GM12892 (cell line): ENCODE results near the gene BEST4.
"Not testable (repeated sequence)": the region's sequence is repeated elsewhere in the genome, so short reads cannot be mapped to it uniquely, and the experiment has no call there.

Experiments used
- DNase-seq: peaks from one replicate; pipeline ENCODE4 v3.0.0; 2011; ENCODE audit not compliant: insufficient read length
- FAIRE-seq: peaks from 2 replicates; lab custom pipeline; 2011; peaks lifted over from hg19 to GRCh38; lab: Jason Lieb, UNC
- POLR2A ChIP-seq: IDR thresholded peaks from 2 replicates; pipeline ENCODE4 v1.6.1; 2011; ENCODE audit warnings: low read depth, low read length, control low read depth
- POLR2AphosphoS5 ChIP-seq: IDR thresholded peaks from 2 replicates; pipeline ENCODE4 v1.6.1; 2011; ENCODE audit warnings: low read depth, low read length, control low read depth
- TAF1 ChIP-seq: IDR thresholded peaks from 2 replicates; pipeline ENCODE4 v1.6.1; 2011; ENCODE audit warnings: low read depth, mild to moderate bottlenecking, control low read depth, low read length, borderline replicate concordance

Gene BEST4

DNA sequence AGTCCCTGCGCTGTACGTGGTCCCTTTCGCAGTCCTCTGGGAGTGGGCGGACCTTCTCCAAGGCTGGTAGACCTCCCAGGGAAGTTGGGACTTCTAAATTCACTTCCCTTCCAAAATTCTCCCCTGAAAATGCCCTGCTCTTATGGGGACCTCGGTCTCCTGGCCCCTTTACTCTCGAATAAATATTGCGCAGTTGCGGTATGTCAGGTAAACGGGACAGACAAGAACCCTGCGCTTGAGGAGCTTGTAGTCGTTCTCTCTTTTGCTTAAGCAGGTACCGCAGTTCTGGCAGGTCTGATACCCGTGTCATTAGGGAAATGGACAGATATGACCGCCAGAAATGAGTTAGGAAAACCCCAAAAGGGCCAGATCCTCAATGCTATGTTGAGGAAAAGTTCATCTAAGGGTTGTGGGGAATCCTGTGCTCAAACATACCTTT is 47.8 kb downstream of the BEST4 start:
- DNase-seq (no peak), FAIRE-seq (no peak)
- no peak for TF ChIP-seq POLR2AphosphoS5

GRCh38 chr1:44739307-44740178 is 48.4 kb downstream of the BEST4 start, which contains the start of gene KIF2C:
Gene KIF2C (plus strand): TSS chr1:44739837. CDS start chr1:44739933, 96 bp downstream.
- DNase-seq = peak; percentile 97
- TF ChIP-seq POLR2A (peak; percentile 94), TAF1 (peak; percentile 64; the same call in 1 of the 2 replicates), POLR2AphosphoS5 (peak; percentile 93)
- FAIRE-seq = peak; percentile 95

DNA sequence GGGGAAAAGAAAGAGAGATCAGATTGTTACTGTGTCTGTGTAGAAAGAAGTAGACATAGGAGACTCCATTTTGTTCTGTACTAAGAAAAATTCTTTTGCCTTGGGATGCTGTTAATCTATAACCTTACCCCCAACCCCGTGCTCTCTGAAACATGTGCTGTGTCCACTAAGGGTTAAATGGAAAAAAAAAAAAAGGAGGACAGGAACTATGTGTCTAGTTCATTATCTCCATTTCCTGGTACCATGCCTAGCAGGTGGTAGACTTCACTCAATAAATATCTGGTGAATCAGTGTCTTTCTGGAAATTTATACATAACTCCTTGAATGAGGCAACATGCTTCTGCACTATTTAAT is 49.0 kb downstream of the BEST4 start:
- DNase-seq, FAIRE-seq: not testable (repeated sequence)

DNA sequence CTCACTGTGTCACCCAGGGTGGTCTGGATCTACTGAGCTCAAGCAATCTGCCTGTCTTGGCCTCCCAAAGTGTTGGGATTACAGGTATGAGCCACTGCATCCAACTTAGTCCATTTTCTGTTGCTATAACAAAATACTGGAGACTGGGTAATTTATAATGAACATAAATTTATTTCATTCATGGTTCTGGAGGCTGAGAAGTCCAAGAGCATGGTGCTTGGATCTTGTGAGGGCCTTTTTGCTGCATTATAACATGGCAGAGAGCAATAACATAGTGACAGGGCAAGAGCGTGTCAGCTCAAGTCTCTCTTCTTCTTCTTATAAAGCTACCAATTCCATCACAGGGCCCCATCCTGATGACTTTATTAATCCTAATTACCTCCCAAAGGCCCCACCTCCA is 52.0 kb downstream of the BEST4 start:
- no peak for FAIRE-seq

GRCh38 chr1:44733784-44734183 is 54.2 kb downstream of the BEST4 start:
- TF ChIP-seq POLR2A (no peak), TAF1 (no peak), POLR2AphosphoS5 (no peak)
- no peak for DNase-seq
- no peak for FAIRE-seq

More for the DNA sequence above, 52.0 kb downstream of the BEST4 start:
- no peak for DNase-seq
- TF ChIP-seq POLR2AphosphoS5 = no peak
- no peak for TF ChIP-seq POLR2A
- TF ChIP-seq TAF1 = no peak
